Raji (cell line): ENCODE results near the gene PCAT6.

Experiments
- POLR2A ChIP-seq: IDR thresholded peaks from 2 replicates; pipeline ENCODE4 v1.6.1; 2011; ENCODE audit warnings: low read depth, low read length, control low read depth; ENCODE audit not compliant: insufficient read depth

PCAT6 gene

DNA sequence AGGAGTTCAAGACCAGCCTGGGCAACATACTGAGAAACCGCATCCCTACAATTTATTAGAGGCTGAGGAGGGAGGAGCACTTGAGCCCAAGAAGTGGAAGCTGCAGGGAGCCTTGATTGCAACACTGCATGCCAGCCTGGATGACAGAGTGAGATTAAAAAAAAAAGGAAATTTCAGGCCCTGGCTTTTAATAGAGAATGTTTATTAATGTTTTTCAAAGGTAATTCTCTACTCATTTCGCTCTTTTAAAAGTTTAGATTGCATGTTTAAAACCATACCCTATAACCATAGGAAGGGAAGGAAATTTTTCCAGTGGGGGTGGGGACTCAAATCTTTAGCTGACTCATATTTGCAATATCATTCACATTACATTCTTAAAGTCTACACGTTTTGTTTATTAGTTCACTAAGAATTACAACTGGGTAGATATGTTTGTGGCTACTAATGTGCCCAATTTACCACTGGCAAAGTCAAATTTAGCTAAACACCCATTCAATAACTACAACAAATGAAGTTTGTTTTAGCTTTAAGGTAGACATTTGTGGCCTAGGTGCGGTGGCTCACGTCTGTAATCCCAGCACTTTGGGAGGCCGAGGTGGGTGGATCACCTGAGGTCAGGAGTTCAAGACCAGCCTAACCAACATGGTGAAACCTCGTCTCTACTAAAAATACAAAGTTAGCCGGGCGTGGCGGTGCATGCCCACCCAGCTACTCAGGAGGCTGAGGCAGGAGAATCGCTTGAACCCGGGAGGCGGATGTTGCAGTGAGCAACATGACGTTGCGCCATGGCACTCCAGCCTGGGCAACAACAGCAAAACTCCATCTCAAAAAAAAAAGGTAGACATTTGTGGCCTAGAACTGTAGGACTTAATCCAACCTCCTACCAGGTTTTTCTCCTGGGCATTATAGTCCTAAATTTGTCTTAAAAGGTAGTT is 7.5 kb upstream of the PCAT6 start:
- no peak for TF ChIP-seq POLR2A

DNA sequence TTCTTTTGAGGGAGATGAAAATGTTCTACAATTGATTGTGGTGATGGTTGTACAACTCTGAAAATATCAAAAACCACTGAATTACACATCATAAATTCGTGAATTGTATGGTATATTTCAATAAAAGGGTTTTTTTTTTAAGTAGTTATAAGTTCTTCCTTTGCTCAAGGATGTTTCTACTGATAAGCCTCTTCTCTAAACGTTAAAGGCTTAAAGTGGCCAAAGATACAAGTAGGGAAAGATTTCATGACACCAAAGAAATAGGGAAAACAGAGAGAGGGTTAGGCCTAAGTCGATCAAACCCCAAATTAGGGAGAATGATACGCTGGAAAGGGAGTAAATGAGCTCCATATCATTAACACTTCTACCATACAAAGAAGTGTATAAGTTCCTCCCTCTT is 6.6 kb upstream of the PCAT6 start:
- no peak for TF ChIP-seq POLR2A

DNA sequence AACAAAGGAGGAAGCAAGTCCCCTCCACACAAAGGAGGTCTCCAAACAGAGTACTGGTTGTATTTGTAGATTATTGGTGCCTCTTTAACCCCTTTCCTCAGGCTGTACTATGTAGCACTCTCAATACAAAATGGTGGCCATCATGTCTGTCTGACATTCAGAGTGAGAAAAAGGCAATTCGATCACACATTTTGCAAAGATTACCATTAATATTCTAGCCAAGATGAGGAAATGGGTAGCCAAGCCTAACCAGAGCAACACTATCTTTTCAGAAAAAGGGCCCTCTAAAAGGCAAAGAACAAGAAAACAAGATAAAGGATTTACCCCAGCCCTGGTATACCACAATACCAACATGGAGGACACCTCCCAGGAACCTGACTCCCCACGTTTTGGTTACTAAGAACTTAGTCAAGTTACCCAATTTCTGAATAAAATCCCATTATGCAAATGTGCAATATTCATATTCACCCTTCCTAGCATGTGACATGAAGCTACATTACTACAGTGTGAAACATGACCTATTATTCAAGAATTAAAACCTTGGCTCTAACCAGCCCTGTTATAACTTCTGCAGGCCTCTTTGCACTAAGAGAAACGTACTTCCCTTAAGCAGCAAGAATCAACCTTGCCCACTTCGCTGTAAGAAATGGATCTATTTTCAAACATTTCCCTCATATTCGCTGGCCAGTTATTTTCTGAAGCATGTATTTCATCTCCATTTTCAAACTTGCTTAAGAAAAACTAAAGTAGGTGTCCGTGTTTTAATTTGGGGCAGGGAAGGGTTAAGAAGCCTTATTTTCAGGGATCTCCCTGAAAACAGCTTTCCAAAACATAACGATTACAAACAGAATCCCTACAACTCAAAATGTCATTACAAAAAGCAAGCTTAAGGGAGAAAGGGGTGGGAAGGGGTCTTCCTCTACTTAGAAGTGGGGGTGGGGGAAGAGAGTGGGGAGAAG is 4.6 kb upstream of the PCAT6 start:
- no peak for TF ChIP-seq POLR2A

DNA sequence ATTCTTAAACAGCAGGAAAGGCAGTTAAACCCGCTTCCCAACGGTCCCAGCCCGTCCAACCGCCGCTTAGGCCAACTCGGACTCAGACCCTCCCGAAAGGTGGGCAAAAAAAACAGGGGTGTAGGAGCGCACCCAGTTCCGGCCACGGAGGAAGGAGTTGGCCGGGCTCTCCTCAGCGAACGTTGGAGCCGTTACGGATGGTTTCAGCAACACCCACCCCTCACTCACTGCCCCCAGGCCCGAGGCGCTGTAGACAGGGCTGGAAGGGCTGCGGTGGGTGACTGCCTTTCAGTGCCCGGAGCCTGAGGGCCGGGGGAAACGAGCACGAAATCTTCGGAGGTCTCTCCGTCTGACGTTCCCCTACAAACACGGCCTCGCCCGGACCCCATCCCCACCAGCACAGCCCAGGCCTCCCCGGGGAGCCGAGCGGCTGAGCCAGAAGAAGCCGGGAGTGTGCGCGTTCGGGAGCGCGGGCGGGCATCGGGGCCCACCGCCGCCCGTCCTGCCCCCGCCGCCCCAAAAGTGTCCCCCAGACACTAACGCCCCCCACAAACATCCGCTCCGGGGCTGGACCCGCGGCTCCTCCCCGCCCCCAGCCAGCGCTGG is 3.8 kb upstream of the PCAT6 start:
- no peak for TF ChIP-seq POLR2A

DNA sequence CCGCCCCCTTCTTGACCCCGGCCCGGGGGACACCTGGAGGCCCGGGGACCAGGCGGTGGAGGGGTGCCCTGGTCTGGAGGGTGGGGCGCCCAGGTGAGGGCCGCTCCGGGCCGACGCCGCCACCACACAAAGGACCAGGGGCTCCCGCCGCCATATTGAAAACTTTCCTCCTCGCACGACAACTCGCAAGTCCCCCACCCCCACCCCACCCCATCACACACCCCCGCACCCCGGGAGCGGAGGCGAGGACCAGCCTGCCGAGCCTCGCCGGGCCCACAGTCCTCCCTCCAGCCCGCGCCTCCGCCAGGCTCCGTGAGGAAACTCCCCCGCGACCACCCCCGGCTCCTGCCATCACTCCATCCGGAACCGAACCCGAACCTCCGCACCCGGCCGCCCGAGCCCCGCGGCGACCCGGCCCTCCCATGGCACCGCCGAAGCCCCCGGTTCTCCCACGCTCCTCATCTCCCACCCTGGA is 3.3 kb upstream of the PCAT6 start:
- no peak for TF ChIP-seq POLR2A

DNA sequence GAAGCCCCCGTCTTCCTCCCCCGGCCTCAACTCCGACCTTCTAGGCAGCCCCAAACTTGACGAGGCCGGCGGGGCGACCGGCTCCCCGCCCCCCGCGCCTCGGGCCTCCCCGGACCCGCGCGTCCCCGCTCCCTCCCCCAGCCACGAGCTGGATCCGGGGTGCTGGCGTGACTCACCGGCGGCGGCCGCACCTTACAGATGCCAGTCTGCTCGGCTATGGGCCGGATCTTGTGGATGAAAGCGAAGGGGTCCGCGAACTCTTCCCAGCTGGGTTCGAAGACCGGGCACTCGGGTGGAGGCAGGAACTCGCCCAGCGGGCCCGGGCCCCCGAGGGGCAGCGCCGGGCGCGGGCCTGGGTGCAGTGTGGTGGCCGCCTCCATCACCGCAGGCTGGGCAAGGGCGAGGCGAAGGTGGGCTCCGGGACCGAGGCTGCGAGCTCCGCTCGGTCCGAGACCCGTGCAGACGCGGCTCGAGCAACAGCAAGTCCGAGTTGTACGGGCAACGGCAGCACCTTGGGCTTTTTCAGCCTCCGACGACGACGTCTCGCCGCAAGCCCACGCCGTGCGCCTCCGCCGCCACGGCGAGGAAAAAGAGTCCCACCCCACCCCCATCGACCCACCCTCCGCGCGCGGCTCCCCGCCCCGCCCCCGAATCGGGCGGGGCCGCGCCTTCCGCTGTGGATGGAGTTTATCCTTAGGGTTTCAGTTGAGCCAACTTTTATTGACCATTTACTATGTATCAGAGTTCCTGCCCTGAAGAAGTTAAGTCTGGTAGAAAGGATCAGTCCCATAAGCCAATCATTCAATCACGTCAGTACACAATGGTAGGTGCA is 2.6 kb upstream of the PCAT6 start, which contains the start of gene KDM5B:
KDM5B (minus strand) TSS at position 496 of the 832 bp plus-strand sequence; CDS start at position 380, 116 bp downstream.
- TF ChIP-seq POLR2A, result peak; percentile 63

DNA sequence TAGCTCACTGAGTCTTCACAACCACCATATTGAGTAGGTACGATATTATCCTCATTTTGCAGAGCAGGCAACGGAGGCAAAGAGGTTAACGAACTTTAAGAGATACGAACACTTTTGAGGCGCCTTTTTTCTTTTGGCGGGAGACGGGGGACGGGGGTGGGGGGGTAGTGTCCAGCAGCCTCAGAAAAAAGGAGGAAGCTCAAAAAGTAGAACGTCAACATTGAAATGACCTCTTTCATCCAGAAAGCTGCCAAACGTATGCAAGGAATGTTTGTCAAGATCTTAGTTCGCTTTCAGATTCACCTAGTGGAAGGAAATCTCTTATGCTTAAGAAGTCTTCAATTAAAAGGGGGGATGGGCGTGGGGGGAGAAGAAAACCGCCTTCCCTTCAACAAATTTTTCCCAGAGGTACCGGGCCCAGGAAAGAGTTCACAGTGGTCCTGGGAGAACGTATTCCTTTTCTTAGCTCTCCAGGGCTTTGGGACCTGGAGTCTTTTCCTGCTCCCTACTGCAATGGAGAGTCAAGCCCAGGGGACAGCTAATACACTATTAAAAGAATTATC is 1.1 kb upstream of the PCAT6 start:
- no peak for TF ChIP-seq POLR2A

DNA sequence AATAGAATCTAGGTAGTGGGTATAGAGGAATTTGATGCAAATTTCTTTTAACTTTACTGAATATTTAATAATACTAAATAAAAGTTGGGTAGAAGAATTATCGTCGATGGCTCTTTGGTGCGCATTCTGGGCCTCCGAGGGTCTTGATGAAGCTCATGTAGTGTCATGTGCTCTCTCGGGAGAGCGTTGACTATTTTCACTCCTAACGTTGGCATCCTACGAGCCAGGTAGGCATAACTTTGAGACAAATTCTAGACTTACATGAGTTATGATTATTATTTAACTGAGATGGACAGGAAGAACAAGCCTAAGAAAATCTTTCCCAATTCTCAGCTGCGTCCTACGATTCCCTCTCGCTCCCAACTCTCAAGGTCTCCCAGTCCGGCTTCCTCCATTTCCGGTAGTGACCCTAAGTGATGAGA is 550 bp upstream of the PCAT6 start:
- TF ChIP-seq POLR2A, result no peak

DNA sequence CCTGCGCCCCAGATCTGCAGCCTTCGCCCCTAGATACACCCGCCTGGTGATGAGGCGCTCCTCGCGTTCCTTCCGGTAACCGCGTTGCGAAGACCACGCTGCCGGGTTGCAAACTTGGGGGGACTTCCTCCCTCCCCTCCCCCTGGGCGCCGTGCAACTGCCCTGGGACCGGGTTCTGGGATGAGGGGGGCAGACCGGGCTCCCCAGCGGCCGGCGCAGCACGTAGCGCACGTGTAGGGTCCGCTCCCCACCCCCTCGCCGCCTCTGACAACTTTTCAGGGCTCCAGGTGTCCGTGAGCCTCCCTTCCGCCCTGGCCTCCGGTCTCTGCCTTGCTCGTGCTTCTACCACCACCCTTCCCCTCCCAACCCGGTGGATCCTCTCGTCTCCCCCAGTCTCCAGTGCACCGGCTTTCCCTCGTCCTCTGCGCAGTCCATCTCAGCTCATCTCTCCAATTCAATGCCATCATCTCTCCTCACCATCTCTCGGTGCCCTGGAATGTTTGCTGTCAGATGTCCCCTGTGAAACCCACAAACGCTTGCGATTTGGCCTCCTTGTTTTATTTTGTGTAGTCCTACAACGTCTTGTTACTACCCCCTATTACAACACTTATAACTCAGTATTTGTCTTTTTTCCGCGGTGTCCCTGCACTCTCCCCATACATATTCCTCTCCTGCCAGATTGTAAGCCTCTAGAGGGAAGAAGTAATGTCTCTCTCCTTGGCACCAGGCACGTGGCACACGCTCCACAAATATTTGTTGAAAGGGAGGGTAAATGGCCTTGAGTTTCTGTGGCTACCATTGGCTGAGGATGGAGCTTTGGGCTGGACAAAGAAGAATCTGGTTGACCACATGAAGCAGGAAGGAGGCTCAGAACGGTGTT is 782 bp downstream of the PCAT6 start:
- no peak for TF ChIP-seq POLR2A

DNA sequence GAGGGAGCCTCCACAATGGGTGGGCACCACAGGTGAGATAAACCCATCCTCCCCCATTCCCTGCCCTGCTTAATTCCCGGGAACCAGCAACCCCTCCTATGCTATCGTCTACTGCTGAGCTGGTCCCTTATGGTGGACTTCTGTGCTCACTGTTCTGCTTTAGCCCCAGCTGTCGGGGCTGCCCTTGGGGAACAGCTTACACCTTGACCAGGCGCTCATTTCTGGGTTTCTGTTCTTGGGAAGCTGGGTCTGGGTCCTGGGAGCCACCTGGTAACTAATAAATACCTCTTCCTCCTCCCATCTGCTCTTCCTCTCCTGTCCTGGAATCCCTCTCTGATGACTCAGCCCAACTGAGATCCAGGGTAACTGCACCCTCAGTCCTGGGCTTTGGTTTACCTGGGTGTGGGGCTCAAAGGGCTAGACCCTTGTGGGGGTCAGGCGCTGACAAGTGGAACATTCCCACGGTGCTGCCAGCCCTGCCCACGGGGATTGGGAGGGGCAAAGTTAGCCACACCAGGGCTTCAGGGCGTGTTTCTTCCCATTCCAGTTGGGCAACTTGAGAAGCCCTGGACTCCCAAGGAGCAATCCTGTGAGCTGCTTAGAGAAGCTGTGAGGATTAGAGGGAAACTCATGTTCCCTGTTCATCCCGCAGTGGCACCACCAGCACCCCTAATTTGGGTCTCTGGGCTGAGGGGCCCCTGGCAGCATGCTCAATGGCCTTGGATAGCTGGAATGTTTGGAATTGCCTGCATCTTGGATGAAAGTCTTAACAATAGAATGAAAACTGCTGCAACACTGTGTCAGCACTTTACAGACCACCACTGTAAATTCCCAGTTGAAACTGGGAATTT is 1.6 kb downstream of the PCAT6 start:
- no peak for TF ChIP-seq POLR2A

DNA sequence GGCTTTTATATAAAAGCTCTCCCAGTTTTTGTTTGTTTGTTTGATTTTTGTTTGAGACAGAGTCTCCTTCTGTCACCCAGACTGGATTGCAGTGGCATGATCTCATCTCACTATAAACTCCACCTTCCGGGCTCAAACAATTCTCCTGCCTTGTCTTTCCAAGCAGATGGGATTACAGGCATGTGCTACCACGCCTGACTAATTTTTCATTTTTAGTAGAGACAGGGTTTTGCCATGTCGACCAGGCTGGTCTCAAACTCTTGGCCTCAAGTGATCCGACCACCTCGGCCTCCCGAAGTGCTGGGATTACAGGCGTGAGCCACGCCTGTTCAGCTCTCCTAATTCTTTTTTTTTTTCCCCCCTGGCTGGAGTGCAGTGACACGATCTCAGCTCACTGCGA is 4.4 kb downstream of the PCAT6 start:
- TF ChIP-seq POLR2A, result no peak

DNA sequence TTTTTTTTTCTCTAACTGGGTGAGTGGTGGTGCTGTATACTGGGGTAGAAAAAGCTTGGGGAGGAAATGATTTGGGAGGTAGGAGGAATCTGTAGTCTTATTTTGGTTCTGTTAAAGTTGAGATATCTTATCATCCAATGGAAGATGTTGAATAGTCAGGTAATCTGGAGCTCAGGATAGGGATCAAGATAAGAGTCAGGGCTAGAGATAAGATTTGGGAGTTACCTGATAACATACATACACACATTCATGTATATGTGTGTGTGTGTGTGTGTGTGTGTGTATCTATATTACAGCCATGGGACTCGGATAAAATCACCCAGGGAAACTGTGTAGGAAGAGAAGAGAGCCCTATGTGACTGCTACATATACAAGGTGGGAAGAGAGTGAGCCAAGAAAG is 8.1 kb downstream of the PCAT6 start:
- TF ChIP-seq POLR2A, result no peak

DNA sequence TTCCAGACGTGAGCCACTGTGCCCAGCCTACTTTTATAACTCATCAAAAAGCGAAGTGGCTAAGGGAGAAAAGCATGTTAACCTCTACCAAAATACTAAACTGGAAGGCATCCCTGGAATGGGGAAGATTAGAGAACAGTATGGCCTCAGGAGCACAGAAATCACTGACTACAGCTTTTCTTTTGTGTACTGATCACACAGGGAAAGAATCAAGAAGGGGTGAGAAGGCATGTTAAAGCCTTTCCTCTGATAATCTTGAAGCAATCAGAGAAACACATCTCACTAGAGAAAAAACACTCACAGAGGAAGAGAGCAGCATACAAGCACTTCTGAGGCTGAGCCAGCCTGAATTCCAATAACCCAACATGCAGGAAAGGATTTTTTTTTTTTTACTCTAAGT is 10.7 kb downstream of the PCAT6 start:
- TF ChIP-seq POLR2A, result no peak
